Right lobe of liver (tissue), 4 donors: ENCODE measurements around the gene SSBP3.

Experiments
- CTCF ChIP-seq, 4 donors: fragments of 200-600 bp in 3 of 4; fragments of 450-650 bp in 1 of 4; IDR thresholded peaks; one replicate each; pipeline versions ENCODE4 v1.5.1 to v1.8.0; 2016 to 2022; ENCODE audit warnings: antibody characterized with exemption in 4 of 4, mild to moderate bottlenecking in 2 of 4
- POLR2A ChIP-seq: fragments of 450-650 bp; IDR thresholded peaks from one replicate; pipeline ENCODE4 v1.6.1; 2017; ENCODE audit warnings: antibody characterized with exemption, mild to moderate bottlenecking
- donor health status: DM: no; HTN: no; CAD: no.
- donor health status: DM: no; HTN: no; CAD: no.
- donor health status: DM: no; HTN: yes; CAD: no.

GRCh38 chr1:54357967-54358366 is 48.2 kb downstream of the SSBP3 start:
- TF ChIP-seq POLR2A (no peak), CTCF (IDR thresholded peaks at IDR 0.05) (no peak)
